Activated CD8-positive, alpha-beta T cell treated with anti-CD3 and anti-CD28 coated beads, Interleukin-2, amount 10 ng/mL, durations not matched to agents 7 days and 5 days (primary cell): ENCODE data around the gene ATP6AP1. TPM values are rescaled to one million over a fixed set of nuclear protein-coding genes. Genes with fewer than 3 reads are reported as not detected.

Experiments
- ATAC-seq: fragments of 150-1000 bp; cut with Tn5 transposase; one replicate; pipeline ENCODE4 v1.10.0; 2021; ENCODE audit warnings: moderate library complexity
- CTCF ChIA-PET: fragments of 350-600 bp; sonication (Branson Sonifier 250); formaldehyde crosslinking; loops from one replicate; lab custom pipeline; 2021; ENCODE audit warnings: antibody characterized with exemption; lab: Charles Lee
- POLR2A ChIA-PET: fragments of 350-600 bp; sonication (Branson Sonifier 250); formaldehyde crosslinking; loops from one replicate; lab custom pipeline; 2021; ENCODE audit warnings: antibody characterized with exemption; lab: Charles Lee
- DNase-seq: peaks from one replicate; pipeline ENCODE4 v3.0.0-alpha.2; 2020
- H3K27ac Mint-ChIP-seq: one replicate; pipeline ENCODE4 v1.8.0; 2021; ENCODE audit warnings: mild to moderate bottlenecking, mixed read lengths
- H3K27me3 Mint-ChIP-seq: one replicate; pipeline ENCODE4 v1.8.0; 2021; ENCODE audit warnings: low read depth, mixed read lengths
- H3K36me3 Mint-ChIP-seq: one replicate; pipeline ENCODE4 v1.8.0; 2021; ENCODE audit warnings: low read depth, mixed read lengths
- H3K4me1 Mint-ChIP-seq: one replicate; pipeline ENCODE4 v1.8.0; 2021; ENCODE audit warnings: low read depth, mixed read lengths
- H3K4me3 Mint-ChIP-seq: one replicate; pipeline ENCODE4 v1.8.0; 2021; ENCODE audit warnings: mild to moderate bottlenecking, mixed read lengths
- H3K9me3 Mint-ChIP-seq: one replicate; pipeline ENCODE4 v1.8.0; 2022; ENCODE audit warnings: mixed read lengths; ENCODE audit not compliant: insufficient read depth
- total RNA-seq, 2 experiments: library from RNA; stranded (reverse); gene quantifications; one replicate each; pipeline ENCODE4 v1.2.3, GENCODE V29; 2021

Gene ATP6AP1
- total RNA-seq, 2 experiments from 2014 or later: 41.5 to 43.5 TPM

DNA sequence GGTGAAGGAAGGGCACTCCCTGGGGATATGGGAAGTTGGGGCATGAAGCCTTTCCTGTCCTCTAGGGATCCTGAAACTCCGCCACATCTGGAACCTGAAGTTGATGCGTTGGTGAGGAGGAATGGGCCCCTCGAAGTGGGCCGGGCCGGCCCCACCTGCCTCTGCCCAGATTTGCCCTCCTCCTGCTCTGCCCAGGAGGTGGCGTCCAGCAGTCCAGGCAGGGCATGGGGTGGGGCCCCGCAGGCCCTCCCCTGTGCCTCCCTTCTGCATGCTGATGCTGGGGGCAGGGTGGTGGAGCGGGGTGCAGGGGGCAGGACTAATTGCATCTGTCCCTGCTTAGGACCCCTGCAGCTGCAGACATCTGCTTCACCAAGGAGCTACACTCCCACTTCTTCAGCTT lies 15.3 kb upstream of the ATP6AP1 start:
- Mint-ChIP-seq H3K4me3 (peak overlapping the region; percentile 93), H3K4me1 (peaks cover 13% of the 10 kb centered on the region), H3K27me3 (no peaks in the 10 kb centered on the region), H3K9me3 (no peaks in the 10 kb centered on the region), H3K36me3 (peaks cover 21% of the 10 kb centered on the region), H3K27ac (peak overlapping the region; percentile 92)
- ATAC-seq (no peak), DNase-seq (no peak)
- ChIA-PET CTCF (interaction anchor here (1.9 kb wide), 1 partner anchor 114 kb away, joined by 7 read pairs; no protein-coding TSS in a partner anchor), POLR2A (interaction anchor here (2.1 to 5.3 kb wide), 3 partner anchors 8 to 15 kb away, joined by 10 to 55 read pairs (median 17); partner anchors contain the start of genes ATP6AP1 and RPL10)

DNA sequence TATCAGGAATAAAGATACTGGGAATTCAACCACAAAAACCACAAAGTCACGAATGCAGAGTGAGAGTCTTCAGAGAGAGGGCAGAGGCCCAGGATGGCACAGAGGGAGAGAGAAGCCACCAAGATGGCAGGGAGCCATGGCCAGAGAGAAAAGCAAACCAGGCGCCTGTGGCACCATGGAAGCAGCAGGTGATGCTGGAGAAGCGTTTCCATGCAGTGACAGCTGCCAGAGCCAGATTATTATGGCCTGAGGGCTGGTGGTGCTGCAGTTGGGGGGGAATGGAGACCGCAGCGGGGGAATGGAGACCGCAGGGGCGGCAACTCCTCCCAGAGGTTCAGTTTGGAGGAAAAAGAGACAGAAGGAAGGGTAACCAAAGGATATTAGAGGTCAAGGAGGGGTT lies 11.3 kb upstream of the ATP6AP1 start:
- H3K36me3 Mint-ChIP-seq: peaks cover 11% of the 10 kb centered on the region
- CTCF ChIA-PET: no interaction called here

DNA sequence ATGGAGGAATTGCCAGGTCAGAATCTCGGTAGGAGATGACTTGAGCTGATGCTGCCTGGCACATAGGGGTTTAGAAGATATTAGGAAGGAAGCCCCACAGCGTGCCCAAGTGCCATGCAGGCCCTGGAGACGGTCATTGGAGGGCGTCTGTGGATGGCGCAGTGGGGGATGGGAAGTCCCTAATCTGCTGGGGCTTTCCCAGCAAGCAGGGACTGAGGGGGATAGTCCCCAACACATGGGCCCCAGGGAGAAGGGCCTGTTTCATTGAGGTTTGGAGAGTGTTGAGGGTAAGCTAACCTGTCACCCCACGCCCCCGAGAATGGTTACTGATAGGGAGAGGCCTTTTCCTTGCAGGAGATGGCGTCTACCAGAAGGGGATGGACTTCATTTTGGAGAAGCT lies 9.3 kb upstream of the ATP6AP1 start:
- no peak for DNase-seq
- no peak for ATAC-seq
- Mint-ChIP-seq H3K27ac (no peak overlapping the region), H3K36me3 (peaks cover 5% of the 10 kb centered on the region), H3K4me3 (no peak overlapping the region), H3K27me3 (no peaks in the 10 kb centered on the region), H3K4me1 (peaks cover 3% of the 10 kb centered on the region), H3K9me3 (no peaks in the 10 kb centered on the region)
- ChIA-PET POLR2A (interaction anchor here (1.0 to 1.4 kb wide), 2 partner anchors 19 to 21 kb away, joined by 4 read pairs; partner anchors contain the start of gene RPL10), CTCF (no interaction called here)

More for the DNA sequence above, 11.3 kb upstream of the ATP6AP1 start:
- ATAC-seq (no peak), DNase-seq (no peak)
- peaks cover 5% of the 10 kb centered on the region for H3K4me1 Mint-ChIP-seq
- no peak overlapping the region for H3K4me3 Mint-ChIP-seq
- H3K27me3 Mint-ChIP-seq: no peaks in the 10 kb centered on the region
- no peak overlapping the region for H3K27ac Mint-ChIP-seq
- POLR2A ChIA-PET: interaction anchor here (0.7 to 1.3 kb wide), 2 partner anchors 18 to 20 kb away, joined by 3 read pairs; no protein-coding TSS in a partner anchor
- H3K9me3 Mint-ChIP-seq: no peaks in the 10 kb centered on the region

DNA sequence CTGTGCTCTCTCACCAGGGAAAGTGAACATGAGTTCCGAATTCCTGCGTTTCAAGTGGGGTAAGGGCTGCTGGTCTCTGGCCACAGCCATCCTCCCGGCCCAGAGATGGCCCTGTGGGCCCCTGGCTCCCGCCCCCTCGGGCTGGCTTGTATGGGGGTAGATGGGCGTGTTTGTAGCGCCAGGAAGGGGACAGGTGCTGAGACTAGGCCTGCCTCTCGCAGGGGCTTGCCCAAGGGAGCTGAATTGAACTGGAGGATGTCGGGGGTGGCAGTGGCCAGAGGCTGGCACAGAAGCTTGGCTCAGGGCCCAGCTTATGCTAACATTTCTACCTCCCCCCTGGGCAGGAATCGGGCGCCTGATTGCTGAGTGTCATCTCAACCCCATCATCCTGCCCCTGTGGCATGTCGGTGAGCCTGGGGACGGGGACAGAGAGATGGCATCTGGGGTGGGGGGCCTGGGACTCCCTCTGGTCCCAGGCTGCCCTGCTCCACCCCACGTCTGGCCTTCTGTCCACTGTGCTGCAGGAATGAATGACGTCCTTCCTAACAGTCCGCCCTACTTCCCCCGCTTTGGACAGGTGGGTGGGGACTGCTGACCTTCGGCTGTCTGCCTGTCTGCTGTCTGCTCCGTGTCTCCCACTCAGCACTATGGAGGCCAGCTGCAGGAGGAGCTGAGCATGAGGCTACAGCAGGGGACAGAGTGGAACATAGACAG lies 8.6 kb upstream of the ATP6AP1 start:
- ATAC-seq (no peak), DNase-seq (no peak)
- POLR2A ChIA-PET: interaction anchor here (1.4 to 2.6 kb wide), 2 partner anchors 8 to 19 kb away, joined by 4 to 10 read pairs; partner anchors contain the start of gene TAFAZZIN
- peaks cover 7% of the 10 kb centered on the region for H3K4me1 Mint-ChIP-seq
- CTCF ChIA-PET: no interaction called here
- no peak overlapping the region for H3K4me3 Mint-ChIP-seq
- no peak overlapping the region for H3K27ac Mint-ChIP-seq
- peaks cover 5% of the 10 kb centered on the region for H3K36me3 Mint-ChIP-seq
- H3K9me3 Mint-ChIP-seq: no peaks in the 10 kb centered on the region
- no peaks in the 10 kb centered on the region for H3K27me3 Mint-ChIP-seq

DNA sequence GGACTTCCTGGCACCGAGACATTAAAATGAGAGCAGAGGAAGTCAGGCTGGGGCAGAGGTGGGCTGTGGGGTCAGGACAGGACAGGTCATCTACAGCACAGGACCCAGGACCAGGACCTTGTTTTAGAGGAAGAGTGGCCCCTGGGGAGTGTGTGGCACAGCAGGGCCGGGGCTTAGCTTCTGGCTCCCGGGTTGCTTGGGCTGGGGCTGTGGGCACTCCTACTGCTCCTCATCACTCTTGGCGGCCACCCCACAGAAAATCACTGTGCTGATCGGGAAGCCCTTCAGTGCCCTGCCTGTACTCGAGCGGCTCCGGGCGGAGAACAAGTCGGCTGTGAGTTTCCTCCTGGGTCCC lies 8.1 kb upstream of the ATP6AP1 start:
- Mint-ChIP-seq H3K36me3 (peaks cover 3% of the 10 kb centered on the region), H3K27ac (no peak overlapping the region), H3K4me3 (no peak overlapping the region), H3K4me1 (peaks cover 7% of the 10 kb centered on the region), H3K9me3 (no peaks in the 10 kb centered on the region), H3K27me3 (no peaks in the 10 kb centered on the region)
- ATAC-seq (no peak), DNase-seq (no peak)
- ChIA-PET POLR2A (interaction anchor here (1.4 to 2.6 kb wide), 2 partner anchors 8 to 20 kb away, joined by 4 to 10 read pairs; partner anchors contain the start of gene TAFAZZIN), CTCF (no interaction called here)

DNA sequence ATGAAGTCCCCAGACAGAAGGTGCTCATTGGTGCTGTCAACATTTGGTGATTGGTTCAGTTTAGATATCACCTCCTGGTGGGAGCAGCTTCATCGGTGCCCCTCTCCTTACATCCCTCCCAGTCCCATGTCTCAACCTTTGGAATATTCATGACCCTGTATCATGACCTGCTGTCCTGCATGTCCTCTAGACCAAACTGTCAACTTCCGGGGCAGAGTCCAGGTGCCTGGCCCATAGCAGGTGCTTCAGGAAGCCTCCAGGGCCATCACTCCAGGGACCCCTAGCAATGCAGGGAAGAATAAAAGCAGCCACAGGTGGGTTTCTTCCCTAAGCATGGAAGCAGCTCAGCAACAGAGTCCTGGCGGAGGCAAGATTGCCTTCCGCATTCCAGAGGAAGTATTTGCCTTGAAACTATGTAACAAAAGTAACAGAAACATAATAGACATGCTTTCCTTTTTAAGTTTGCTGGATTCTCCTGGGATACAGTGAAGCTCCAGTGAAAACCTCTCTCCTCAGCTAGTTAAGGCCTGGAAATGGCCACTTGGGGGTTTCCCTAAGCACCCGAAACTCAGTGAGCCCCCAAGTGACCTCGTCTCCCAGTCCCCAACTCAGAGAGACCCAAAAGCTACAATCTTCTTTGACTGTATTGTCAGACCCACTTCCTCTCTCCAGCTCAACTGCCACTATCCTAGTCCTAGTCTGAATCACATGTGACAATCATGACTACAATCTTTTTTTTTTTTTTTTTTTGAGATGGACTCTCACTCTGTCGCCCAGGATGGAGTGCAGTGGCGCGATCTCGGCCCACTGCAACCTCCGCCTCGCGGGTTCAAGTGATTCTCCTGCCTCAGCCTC lies 1.3 kb upstream of the ATP6AP1 start:
- ATAC-seq: no peak
- POLR2A ChIA-PET: interaction anchor here (3.2 kb wide), 1 partner anchor 15 kb away, joined by 17 read pairs; the partner anchor contains the start of gene TAFAZZIN

DNA sequence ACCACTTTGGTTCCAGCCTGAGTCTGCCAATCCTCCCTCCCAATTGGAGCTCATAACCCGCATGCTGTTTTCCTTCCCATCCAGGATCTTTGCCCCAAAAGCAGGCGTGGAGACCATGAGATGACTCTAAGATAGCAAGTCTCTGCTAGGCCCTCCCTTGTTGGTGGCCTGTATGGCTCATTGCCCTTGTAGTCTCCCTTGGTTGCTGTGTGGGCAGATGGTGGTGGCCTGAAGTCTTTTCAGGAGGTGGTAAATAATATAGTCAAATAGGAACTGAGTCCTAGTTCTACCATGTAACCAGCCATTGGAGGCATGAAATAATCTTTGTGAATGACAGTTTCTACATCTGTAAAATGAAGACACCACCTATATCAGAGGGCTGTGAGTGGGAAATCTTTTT lies 1.2 kb downstream of the ATP6AP1 start:
- Mint-ChIP-seq H3K4me1 (peaks cover 22% of the 10 kb centered on the region), H3K9me3 (no peaks in the 10 kb centered on the region), H3K36me3 (peaks cover 13% of the 10 kb centered on the region), H3K27ac (peak overlapping the region; percentile 47), H3K27me3 (no peaks in the 10 kb centered on the region), H3K4me3 (peak overlapping the region; percentile 77)
- no peak for DNase-seq
- no peak for ATAC-seq
- CTCF ChIA-PET: no interaction called here
- POLR2A ChIA-PET: interaction anchor here (3.2 to 3.8 kb wide), 2 partner anchors 18 to 31 kb away, joined by 15 to 17 read pairs; partner anchors contain the start of genes RPL10 and TAFAZZIN

More for the DNA sequence above, 1.3 kb upstream of the ATP6AP1 start:
- no peaks in the 10 kb centered on the region for H3K27me3 Mint-ChIP-seq
- peak overlapping the region; percentile 77 for H3K4me3 Mint-ChIP-seq
- CTCF ChIA-PET: no interaction called here
- no peaks in the 10 kb centered on the region for H3K9me3 Mint-ChIP-seq
- H3K27ac Mint-ChIP-seq: no peak overlapping the region
- peaks cover 30% of the 10 kb centered on the region for H3K4me1 Mint-ChIP-seq
- no peak for DNase-seq
- peaks cover 5% of the 10 kb centered on the region for H3K36me3 Mint-ChIP-seq

DNA sequence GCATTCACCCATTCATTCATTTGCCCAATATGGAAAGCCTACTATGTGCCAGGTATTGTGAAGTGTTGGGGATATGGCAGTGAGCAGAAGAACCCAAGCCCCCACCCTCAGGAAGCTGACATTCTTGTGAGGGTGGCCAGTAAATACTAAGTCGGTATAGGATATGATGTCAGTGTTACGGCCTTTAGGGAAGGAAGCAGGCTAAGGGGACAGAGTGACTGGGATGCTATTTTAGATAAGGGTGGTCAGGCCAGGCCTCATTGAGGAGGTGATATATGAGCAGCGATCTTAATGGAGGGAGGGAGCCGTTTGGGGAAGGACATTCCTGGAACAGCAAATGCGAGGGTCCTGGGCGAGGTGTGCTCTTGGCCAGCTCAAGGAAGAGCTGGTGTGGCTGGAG lies 2.0 kb downstream of the ATP6AP1 start:
- H3K9me3 Mint-ChIP-seq: no peaks in the 10 kb centered on the region
- H3K27me3 Mint-ChIP-seq: no peaks in the 10 kb centered on the region
- ATAC-seq: no peak
- ChIA-PET CTCF (no interaction called here), POLR2A (interaction anchor here (3.8 kb wide), 1 partner anchor 32 kb away, joined by 15 read pairs; the partner anchor contains the start of gene RPL10)
- no peak for DNase-seq
- no peak overlapping the region for H3K4me3 Mint-ChIP-seq
- peaks cover 22% of the 10 kb centered on the region for H3K4me1 Mint-ChIP-seq
- no peak overlapping the region for H3K27ac Mint-ChIP-seq
- H3K36me3 Mint-ChIP-seq: peaks cover 13% of the 10 kb centered on the region

DNA sequence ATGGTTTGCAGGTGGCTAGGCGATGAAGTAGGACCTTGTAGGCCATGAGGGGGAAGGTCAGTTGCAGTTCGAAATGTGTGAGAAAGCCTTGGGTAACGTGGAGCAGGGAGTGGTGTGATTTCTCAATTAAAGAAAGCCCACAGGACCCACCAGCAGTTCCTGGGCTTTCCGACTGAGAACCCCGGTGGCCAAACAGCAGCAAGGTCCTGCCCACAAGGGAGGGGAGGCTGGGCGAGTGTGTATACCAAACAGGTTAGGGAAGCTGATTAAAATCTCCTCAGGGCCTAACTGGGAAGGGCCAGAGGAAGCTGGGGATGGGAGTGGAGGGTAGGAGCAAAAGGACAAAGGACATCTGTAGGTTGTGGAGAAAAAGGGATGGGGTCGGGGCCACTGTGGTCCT lies 2.4 kb downstream of the ATP6AP1 start:
- no peak overlapping the region for H3K27ac Mint-ChIP-seq

DNA sequence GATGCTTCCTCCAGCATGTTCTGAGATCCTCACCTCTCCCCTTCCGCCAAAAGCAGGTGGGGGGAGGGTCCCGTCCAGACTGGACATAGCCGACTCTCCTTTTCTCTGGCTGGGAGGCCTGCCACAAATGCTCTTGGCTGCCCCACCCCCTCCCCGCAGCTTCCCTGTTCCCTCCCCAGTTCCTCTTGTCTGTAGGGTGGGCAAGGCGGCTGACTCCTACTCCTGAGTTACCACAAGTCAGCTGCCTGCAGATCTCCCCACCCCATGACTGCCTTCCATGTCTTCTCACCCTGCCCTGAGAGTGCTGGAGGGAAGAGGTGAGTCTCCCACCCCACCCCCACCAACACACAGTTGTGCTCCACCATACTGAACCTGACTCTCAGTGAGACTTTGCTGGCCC lies 2.9 kb downstream of the ATP6AP1 start:
- no peak overlapping the region for H3K27ac Mint-ChIP-seq

More for the DNA sequence above, 2.4 kb downstream of the ATP6AP1 start:
- Mint-ChIP-seq H3K9me3 (no peaks in the 10 kb centered on the region), H3K4me1 (peaks cover 22% of the 10 kb centered on the region), H3K4me3 (no peak overlapping the region), H3K27me3 (no peaks in the 10 kb centered on the region), H3K36me3 (peaks cover 18% of the 10 kb centered on the region)
- no peak for ATAC-seq
- no peak for DNase-seq
- CTCF ChIA-PET: no interaction called here
- POLR2A ChIA-PET: interaction anchor here (3.8 kb wide), 1 partner anchor 32 kb away, joined by 15 read pairs; the partner anchor contains the start of gene RPL10

DNA sequence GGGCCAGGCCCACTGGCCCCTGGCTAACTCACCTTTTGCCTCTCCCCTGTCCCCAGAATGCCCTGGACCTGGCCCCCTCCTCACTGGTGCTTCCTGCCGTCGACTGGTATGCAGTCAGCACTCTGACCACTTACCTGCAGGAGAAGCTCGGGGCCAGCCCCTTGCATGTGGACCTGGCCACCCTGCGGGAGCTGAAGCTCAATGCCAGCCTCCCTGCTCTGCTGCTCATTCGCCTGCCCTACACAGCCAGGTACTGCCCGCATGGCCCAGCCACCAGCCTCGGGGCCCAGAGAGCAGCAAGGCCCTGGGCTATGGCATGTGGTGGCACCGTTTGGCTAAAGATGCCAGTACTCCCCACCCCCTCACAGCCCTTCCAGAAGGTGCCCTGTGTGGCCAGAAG lies 3.7 kb downstream of the ATP6AP1 start:
- no peaks in the 10 kb centered on the region for H3K9me3 Mint-ChIP-seq
- ChIA-PET POLR2A (no interaction called here), CTCF (no interaction called here)
- H3K27me3 Mint-ChIP-seq: no peaks in the 10 kb centered on the region
- H3K36me3 Mint-ChIP-seq: peaks cover 22% of the 10 kb centered on the region
- H3K4me3 Mint-ChIP-seq: no peak overlapping the region
- H3K27ac Mint-ChIP-seq: no peak overlapping the region
- H3K4me1 Mint-ChIP-seq: peaks cover 27% of the 10 kb centered on the region
- ATAC-seq: no peak
- no peak for DNase-seq

More for the DNA sequence above, 2.9 kb downstream of the ATP6AP1 start:
- ChIA-PET CTCF (no interaction called here), POLR2A (interaction anchor here (3.8 kb wide), 1 partner anchor 33 kb away, joined by 15 read pairs; the partner anchor contains the start of gene RPL10)
- Mint-ChIP-seq H3K9me3 (no peaks in the 10 kb centered on the region), H3K36me3 (peaks cover 22% of the 10 kb centered on the region), H3K27me3 (no peaks in the 10 kb centered on the region), H3K4me3 (no peak overlapping the region), H3K4me1 (peaks cover 25% of the 10 kb centered on the region)
- no peak for DNase-seq
- ATAC-seq: no peak
